HG02642 (cell line): ENCODE results near the gene FIGN.

Experiments used
- ATAC-seq: cut with Tn5 transposase; IDR thresholded peaks from one replicate; pipeline ENCODE4 v1.9.1; 2021; ENCODE audit warnings: mild to moderate bottlenecking; ENCODE audit not compliant: unreplicated experiment, poor library complexity

Gene FIGN

GRCh38 chr2:163713534-163714311 is 22.1 kb downstream of the FIGN start:
- ATAC-seq = no peak

GRCh38 chr2:163711699-163712098 is 24.1 kb downstream of the FIGN start:
- no peak for ATAC-seq

GRCh38 chr2:163711258-163711657 is 24.6 kb downstream of the FIGN start:
- ATAC-seq = no peak

GRCh38 chr2:163709270-163709669 is 26.5 kb downstream of the FIGN start:
- ATAC-seq = no peak

GRCh38 chr2:163708265-163708664 is 27.5 kb downstream of the FIGN start:
- no peak for ATAC-seq

GRCh38 chr2:163703386-163703785 is 32.4 kb downstream of the FIGN start:
- no peak for ATAC-seq

- ATAC-seq = no peak
Observed at GRCh38 chr2:163701399-163702195, 34.2 kb downstream of the FIGN start.

- ATAC-seq = no peak
Observed at GRCh38 chr2:163698857-163699256, 37.0 kb downstream of the FIGN start.

- ATAC-seq = no peak
Observed at GRCh38 chr2:163697846-163698637, 37.8 kb downstream of the FIGN start.

GRCh38 chr2:163697429-163697828 is 38.4 kb downstream of the FIGN start:
- ATAC-seq = no peak

- no peak for ATAC-seq
Observed at GRCh38 chr2:163693484-163693883, 42.3 kb downstream of the FIGN start.

- no peak for ATAC-seq
Observed at GRCh38 chr2:163692611-163693482, 43.0 kb downstream of the FIGN start.

- ATAC-seq = no peak
Observed at GRCh38 chr2:163692081-163692480, 43.7 kb downstream of the FIGN start.

GRCh38 chr2:163690896-163691295 is 44.9 kb downstream of the FIGN start:
- ATAC-seq = no peak

- ATAC-seq = no peak
Observed at GRCh38 chr2:163687217-163687616, 48.6 kb downstream of the FIGN start.

GRCh38 chr2:163686289-163686688 is 49.5 kb downstream of the FIGN start:
- no peak for ATAC-seq

- ATAC-seq = no peak
Observed at GRCh38 chr2:163682695-163683094, 53.1 kb downstream of the FIGN start.

GRCh38 chr2:163681745-163682144 is 54.1 kb downstream of the FIGN start:
- no peak for ATAC-seq

GRCh38 chr2:163675388-163675787 is 60.4 kb downstream of the FIGN start:
- ATAC-seq = no peak

GRCh38 chr2:163673522-163673921 is 62.3 kb downstream of the FIGN start:
- ATAC-seq = no peak
